ENCODE data around the gene MEGF6. TPM values are rescaled to one million over a fixed set of nuclear protein-coding genes. Genes with fewer than 3 reads are reported as not detected.
A peak's percentile ranks its signal among the peaks of the same experiment; 100 is the strongest.

MEGF6 gene
- total and polyA plus RNA-seq, 2 of the 8 experiments (the other 6 are each of a cell fraction or from before 2014, with no cell fraction given), result 4.1 to 14.8 TPM

- TF ChIP-seq GABPA (IDR thresholded peaks at IDR 0.05; ENCODE audit: borderline replicate concordance, insufficient read depth, low read length), result 0 out of 2 replicates have a peak, but pooled peaks have one; percentile 21
Measured at GRCh38 chr1:3610527-3611169, 660 bp downstream of the MEGF6 start (continued).

All from H1 (cell line).